ENCODE results near the gene UBE2J1. TPM values are rescaled to one million over a fixed set of nuclear protein-coding genes. Genes with fewer than 3 reads are reported as not detected.

UBE2J1 gene
- total RNA-seq, 1 donor from 2014 or later, result 20.5 TPM

DNA sequence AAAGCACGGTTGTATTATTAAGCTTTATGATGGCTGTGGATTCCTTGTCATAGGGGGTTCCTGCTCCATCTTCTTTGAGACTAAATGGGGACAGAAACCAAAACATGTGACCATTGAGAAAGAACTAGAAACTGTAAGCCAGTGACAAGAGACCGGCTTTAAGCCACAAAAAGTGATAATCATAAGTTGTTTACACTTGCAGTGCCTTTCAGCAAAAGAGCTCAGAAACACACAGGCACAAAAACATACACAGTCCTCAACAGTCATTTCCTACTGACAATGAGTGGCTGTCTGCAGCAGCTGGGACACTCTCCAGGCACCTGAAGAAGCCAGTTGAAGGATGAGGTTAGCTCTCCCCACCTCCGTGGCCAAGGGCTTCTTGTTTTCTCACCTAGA, 20.0 kb upstream of the UBE2J1 start:
- TF ChIP-seq, protein P1, sequence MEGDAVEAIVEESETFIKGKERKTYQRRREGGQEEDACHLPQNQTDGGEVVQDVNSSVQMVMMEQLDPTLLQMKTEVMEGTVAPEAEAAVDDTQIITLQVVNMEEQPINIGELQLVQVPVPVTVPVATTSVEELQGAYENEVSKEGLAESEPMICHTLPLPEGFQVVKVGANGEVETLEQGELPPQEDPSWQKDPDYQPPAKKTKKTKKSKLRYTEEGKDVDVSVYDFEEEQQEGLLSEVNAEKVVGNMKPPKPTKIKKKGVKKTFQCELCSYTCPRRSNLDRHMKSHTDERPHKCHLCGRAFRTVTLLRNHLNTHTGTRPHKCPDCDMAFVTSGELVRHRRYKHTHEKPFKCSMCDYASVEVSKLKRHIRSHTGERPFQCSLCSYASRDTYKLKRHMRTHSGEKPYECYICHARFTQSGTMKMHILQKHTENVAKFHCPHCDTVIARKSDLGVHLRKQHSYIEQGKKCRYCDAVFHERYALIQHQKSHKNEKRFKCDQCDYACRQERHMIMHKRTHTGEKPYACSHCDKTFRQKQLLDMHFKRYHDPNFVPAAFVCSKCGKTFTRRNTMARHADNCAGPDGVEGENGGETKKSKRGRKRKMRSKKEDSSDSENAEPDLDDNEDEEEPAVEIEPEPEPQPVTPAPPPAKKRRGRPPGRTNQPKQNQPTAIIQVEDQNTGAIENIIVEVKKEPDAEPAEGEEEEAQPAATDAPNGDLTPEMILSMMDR (IDR thresholded peaks at IDR 0.05; ENCODE audit: insufficient read depth, low read length, severe bottlenecking), result no peak
- Histone ChIP-seq H3K36me3 (ENCODE audit: control insufficient read depth, insufficient read depth, low read length) (no peaks in the 10 kb centered on the region), H3K4me3 (ENCODE audit: low read depth, low read length) (no peak overlapping the region), H3K27me3 (ENCODE audit: control insufficient read depth, insufficient read depth, low read length) (no peaks in the 10 kb centered on the region)
- FAIRE-seq, result no peak
- DNase-seq (ENCODE audit: low read depth), result no peak

DNA sequence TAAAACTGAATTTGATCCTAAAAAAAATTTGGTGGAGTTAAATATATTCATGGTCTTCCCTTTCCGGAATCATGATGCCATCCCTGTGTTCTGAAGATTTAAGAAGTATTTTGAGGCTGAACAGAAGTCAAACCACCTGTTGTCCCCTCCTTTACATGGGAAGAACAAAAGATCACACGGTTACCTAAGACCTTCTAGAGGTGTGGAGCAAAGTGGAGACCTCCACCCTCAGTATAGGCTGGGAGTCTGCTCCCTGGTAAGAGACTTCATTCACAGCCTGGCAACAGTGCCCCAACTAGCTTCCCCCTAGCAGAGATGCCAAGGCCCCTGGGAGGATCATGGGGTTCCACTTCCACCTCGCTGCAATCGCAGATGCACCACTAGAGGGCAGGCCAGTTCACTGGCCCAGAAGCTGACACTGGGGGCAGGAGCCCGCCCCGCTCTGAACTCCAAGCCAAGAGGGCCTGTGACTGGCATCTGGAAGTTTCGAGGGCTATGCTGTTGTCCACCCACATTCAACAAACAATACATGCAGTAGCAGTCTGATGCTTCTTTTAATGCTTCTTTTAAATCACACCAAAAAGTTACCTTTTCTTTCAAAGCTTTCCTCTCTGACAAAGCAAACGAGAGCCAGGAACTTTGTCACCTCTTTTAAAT, 19.5 kb upstream of the UBE2J1 start:
- H3K27me3 ChIP-seq (ENCODE audit: control insufficient read depth, insufficient read depth, low read length), result no peaks in the 10 kb centered on the region
- DNase-seq (ENCODE audit: low read depth) (peak; percentile 46), FAIRE-seq (no peak)
- TF ChIP-seq, protein P1 (IDR thresholded peaks at IDR 0.05; ENCODE audit: insufficient read depth, low read length, severe bottlenecking), result peak; percentile 99
- no peak overlapping the region for H3K4me3 ChIP-seq (ENCODE audit: low read depth, low read length)
- H3K36me3 ChIP-seq (ENCODE audit: control insufficient read depth, insufficient read depth, low read length), result no peaks in the 10 kb centered on the region

DNA sequence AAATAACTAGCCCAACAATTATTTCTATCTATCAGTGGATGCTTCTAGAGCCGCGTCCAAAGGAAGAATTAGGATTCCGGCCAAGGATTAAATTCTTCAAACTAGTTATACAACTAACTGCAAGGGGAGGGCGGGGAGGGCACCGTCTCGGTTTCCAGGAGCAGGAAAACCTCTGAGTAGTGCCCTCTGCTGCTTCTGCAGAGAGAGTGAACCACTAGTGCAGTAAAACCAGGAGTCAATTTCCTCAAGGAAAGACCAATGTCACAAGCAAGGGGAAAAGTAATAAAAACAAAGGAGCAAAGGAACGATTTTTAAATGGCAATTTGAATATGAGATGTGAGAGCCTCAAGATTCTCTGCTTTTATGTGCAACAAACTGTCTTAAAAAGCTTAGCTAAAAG, 16.5 kb upstream of the UBE2J1 start:
- DNase-seq (ENCODE audit: low read depth) (peak; percentile 63), FAIRE-seq (no peak)
- Histone ChIP-seq H3K27me3 (ENCODE audit: control insufficient read depth, insufficient read depth, low read length) (peaks cover 2% of the 10 kb centered on the region), H3K36me3 (ENCODE audit: control insufficient read depth, insufficient read depth, low read length) (no peaks in the 10 kb centered on the region), H3K4me3 (ENCODE audit: low read depth, low read length) (no peak overlapping the region)
- TF ChIP-seq, protein P1 (IDR thresholded peaks at IDR 0.05; ENCODE audit: insufficient read depth, low read length, severe bottlenecking), result peak; percentile 53

DNA sequence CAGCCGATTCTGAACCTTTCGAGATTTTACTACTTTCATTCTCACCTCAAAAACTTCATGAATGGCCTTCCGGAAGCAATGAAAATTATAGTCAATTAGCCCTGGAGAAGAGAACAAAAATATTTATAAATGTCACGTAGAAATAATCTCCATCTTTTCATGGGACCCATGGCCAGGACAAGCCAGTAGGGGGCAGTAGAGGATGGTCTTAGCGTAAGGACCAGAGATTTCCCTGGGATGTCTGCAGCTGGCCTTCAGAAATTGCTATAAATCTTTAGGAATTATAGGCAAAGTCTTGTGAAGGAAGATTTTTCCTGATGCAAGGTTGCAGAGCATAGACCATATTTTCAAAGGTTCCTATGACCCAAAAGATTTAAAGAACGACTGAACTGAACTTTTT, 15.6 kb upstream of the UBE2J1 start:
- DNase-seq (ENCODE audit: low read depth), result peak; percentile 36
- Histone ChIP-seq H3K4me3 (ENCODE audit: low read depth, low read length) (no peak overlapping the region), H3K36me3 (ENCODE audit: control insufficient read depth, insufficient read depth, low read length) (no peaks in the 10 kb centered on the region), H3K27me3 (ENCODE audit: control insufficient read depth, insufficient read depth, low read length) (peaks cover 2% of the 10 kb centered on the region)
- no peak for FAIRE-seq
- TF ChIP-seq, protein P1 (IDR thresholded peaks at IDR 0.05; ENCODE audit: insufficient read depth, low read length, severe bottlenecking), result peak; percentile 64

DNA sequence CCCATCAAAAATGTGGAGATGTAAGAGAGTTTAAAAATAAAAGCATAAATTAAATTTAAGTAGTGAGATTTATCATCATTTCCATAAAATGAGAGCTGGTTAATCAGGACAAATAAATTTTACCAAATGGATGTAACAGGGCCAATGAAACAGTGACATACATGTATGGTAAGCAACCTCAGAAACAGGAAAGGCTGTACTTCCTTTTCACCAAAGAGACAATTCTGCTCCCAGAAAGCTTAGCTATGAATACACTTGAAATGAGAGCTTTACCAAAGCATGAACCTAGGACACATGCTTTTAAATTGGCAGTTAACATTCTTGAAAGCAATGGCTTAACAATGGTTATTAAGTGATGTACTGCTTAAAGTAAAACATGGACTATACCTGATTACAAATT, 12.1 kb upstream of the UBE2J1 start:
- FAIRE-seq, result no peak
- TF ChIP-seq, protein P1 (IDR thresholded peaks at IDR 0.05; ENCODE audit: insufficient read depth, low read length, severe bottlenecking), result no peak

DNA sequence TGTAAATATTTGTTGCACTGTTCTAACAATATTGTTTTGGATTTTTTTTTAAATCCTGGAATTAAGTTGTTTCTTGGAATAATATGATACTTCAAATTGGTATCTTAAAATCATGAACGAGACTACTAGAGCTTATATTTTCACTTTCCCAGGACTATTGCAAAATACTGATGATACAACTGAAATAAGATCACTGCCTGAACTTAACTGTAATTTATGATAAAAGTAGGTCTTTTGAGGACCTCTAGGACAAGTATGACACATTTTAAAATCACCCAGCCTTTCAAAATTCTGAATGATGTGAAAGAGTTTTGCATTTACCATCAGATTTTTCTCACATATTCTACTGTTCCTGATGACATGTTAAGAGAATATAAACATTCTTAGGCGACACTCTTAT, 8.6 kb upstream of the UBE2J1 start:
- DNase-seq (ENCODE audit: low read depth) (no peak), FAIRE-seq (no peak)
- H3K27me3 ChIP-seq (ENCODE audit: control insufficient read depth, insufficient read depth, low read length), result no peaks in the 10 kb centered on the region
- H3K36me3 ChIP-seq (ENCODE audit: control insufficient read depth, insufficient read depth, low read length), result no peaks in the 10 kb centered on the region
- TF ChIP-seq, protein P1 (IDR thresholded peaks at IDR 0.05; ENCODE audit: insufficient read depth, low read length, severe bottlenecking), result no peak
- no peak overlapping the region for H3K4me3 ChIP-seq (ENCODE audit: low read depth, low read length)

More for the DNA sequence above, 12.1 kb upstream of the UBE2J1 start:
- H3K4me3 ChIP-seq (ENCODE audit: low read depth, low read length), result no peak overlapping the region
- peaks cover 2% of the 10 kb centered on the region for H3K27me3 ChIP-seq (ENCODE audit: control insufficient read depth, insufficient read depth, low read length)
- no peak for DNase-seq (ENCODE audit: low read depth)
- no peaks in the 10 kb centered on the region for H3K36me3 ChIP-seq (ENCODE audit: control insufficient read depth, insufficient read depth, low read length)

Measured in bronchial epithelial cell (primary cell).